ENCODE measurements around the gene BFSP2.

GRCh38 chr3:133394561-133395311 lies 5.1 kb upstream of the BFSP2 start:
- TF ChIP-seq, protein P1, sequence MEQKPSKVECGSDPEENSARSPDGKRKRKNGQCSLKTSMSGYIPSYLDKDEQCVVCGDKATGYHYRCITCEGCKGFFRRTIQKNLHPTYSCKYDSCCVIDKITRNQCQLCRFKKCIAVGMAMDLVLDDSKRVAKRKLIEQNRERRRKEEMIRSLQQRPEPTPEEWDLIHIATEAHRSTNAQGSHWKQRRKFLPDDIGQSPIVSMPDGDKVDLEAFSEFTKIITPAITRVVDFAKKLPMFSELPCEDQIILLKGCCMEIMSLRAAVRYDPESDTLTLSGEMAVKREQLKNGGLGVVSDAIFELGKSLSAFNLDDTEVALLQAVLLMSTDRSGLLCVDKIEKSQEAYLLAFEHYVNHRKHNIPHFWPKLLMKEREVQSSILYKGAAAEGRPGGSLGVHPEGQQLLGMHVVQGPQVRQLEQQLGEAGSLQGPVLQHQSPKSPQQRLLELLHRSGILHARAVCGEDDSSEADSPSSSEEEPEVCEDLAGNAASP (CRISPR knock-in tag; IDR thresholded peaks at IDR 0.05; ENCODE audit: borderline replicate concordance): no peak
- TF ChIP-seq THAP7 (CRISPR knock-in tag; IDR thresholded peaks at IDR 0.05) (no peak), ZNF256 (CRISPR knock-in tag; conservative IDR thresholded peaks at IDR 0.05) (no peak), POLR2AphosphoS5 (IDR thresholded peaks at IDR 0.05; ENCODE audit: low read depth, low read length) (no peak), PBX3 (CRISPR knock-in tag; IDR thresholded peaks at IDR 0.05; ENCODE audit: borderline replicate concordance) (no peak), MXD1 (CRISPR knock-in tag; IDR thresholded peaks at IDR 0.05) (no peak), TCF7L2 (IDR thresholded peaks at IDR 0.05; ENCODE audit: low read depth, low read length) (no peak), ZNF274 (CRISPR knock-in tag; IDR thresholded peaks at IDR 0.05) (no peak), ZNF510 (CRISPR knock-in tag; IDR thresholded peaks at IDR 0.05; ENCODE audit: low read depth) (no peak), PAWR (CRISPR knock-in tag; IDR thresholded peaks at IDR 0.05; ENCODE audit: borderline replicate concordance) (no peak), ZNF138 (CRISPR knock-in tag; IDR thresholded peaks at IDR 0.05; ENCODE audit: low read depth) (no peak)
- TF ChIP-seq, protein P2, sequence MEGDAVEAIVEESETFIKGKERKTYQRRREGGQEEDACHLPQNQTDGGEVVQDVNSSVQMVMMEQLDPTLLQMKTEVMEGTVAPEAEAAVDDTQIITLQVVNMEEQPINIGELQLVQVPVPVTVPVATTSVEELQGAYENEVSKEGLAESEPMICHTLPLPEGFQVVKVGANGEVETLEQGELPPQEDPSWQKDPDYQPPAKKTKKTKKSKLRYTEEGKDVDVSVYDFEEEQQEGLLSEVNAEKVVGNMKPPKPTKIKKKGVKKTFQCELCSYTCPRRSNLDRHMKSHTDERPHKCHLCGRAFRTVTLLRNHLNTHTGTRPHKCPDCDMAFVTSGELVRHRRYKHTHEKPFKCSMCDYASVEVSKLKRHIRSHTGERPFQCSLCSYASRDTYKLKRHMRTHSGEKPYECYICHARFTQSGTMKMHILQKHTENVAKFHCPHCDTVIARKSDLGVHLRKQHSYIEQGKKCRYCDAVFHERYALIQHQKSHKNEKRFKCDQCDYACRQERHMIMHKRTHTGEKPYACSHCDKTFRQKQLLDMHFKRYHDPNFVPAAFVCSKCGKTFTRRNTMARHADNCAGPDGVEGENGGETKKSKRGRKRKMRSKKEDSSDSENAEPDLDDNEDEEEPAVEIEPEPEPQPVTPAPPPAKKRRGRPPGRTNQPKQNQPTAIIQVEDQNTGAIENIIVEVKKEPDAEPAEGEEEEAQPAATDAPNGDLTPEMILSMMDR (CRISPR knock-in tag; IDR thresholded peaks at IDR 0.05): no peak
- TF ChIP-seq, protein P3, sequence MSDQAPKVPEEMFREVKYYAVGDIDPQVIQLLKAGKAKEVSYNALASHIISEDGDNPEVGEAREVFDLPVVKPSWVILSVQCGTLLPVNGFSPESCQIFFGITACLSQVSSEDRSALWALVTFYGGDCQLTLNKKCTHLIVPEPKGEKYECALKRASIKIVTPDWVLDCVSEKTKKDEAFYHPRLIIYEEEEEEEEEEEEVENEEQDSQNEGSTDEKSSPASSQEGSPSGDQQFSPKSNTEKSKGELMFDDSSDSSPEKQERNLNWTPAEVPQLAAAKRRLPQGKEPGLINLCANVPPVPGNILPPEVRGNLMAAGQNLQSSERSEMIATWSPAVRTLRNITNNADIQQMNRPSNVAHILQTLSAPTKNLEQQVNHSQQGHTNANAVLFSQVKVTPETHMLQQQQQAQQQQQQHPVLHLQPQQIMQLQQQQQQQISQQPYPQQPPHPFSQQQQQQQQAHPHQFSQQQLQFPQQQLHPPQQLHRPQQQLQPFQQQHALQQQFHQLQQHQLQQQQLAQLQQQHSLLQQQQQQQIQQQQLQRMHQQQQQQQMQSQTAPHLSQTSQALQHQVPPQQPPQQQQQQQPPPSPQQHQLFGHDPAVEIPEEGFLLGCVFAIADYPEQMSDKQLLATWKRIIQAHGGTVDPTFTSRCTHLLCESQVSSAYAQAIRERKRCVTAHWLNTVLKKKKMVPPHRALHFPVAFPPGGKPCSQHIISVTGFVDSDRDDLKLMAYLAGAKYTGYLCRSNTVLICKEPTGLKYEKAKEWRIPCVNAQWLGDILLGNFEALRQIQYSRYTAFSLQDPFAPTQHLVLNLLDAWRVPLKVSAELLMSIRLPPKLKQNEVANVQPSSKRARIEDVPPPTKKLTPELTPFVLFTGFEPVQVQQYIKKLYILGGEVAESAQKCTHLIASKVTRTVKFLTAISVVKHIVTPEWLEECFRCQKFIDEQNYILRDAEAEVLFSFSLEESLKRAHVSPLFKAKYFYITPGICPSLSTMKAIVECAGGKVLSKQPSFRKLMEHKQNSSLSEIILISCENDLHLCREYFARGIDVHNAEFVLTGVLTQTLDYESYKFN (CRISPR knock-in tag; conservative IDR thresholded peaks at IDR 0.05): no peak
- TF ChIP-seq, protein P4, sequence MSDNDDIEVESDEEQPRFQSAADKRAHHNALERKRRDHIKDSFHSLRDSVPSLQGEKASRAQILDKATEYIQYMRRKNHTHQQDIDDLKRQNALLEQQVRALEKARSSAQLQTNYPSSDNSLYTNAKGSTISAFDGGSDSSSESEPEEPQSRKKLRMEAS (IDR thresholded peaks at IDR 0.05): no peak
